Suprapubic skin (tissue), 4 donors: ENCODE results near the gene COL23A1. TPM values are rescaled to one million over a fixed set of nuclear protein-coding genes. Genes with fewer than 3 reads are reported as not detected.

Experiments used
- DNase-seq, 2 donors: peaks; one replicate each; pipeline ENCODE4 v3.0.0-alpha.2; 2019; ENCODE audit warnings: low spot score in 2 of 2
- H3K27ac ChIP-seq: fragments of 200-600 bp; sonication (generic); one replicate; pipeline ENCODE4 v1.5.1; 2019
- H3K27me3 ChIP-seq: fragments of 200-600 bp; sonication (generic); one replicate; pipeline ENCODE4 v1.5.1; 2019
- H3K36me3 ChIP-seq: fragments of 200-600 bp; sonication (generic); one replicate; pipeline ENCODE4 v1.5.1; 2019
- H3K4me1 ChIP-seq: fragments of 200-600 bp; sonication (generic); one replicate; pipeline ENCODE4 v1.5.1; 2019
- H3K4me3 ChIP-seq: fragments of 200-600 bp; sonication (generic); one replicate; pipeline ENCODE4 v1.5.1; 2019; ENCODE audit warnings: mild to moderate bottlenecking
- H3K9me3 ChIP-seq: fragments of 200-600 bp; sonication (generic); one replicate; pipeline ENCODE4 v1.5.1; 2019
- EP300 ChIP-seq: sonication (generic); formaldehyde crosslinking; IDR thresholded peaks from one replicate; pipeline ENCODE4 v1.6.1; 2017; ENCODE audit warnings: antibody characterized with exemption
- POLR2A ChIP-seq, 2 donors: fragments of 450-650 bp; IDR thresholded peaks; one replicate each; pipeline ENCODE4 v1.6.1; 2017; ENCODE audit warnings: antibody characterized with exemption in 2 of 2, mild to moderate bottlenecking in 2 of 2, moderate library complexity in 2 of 2
- POLR2AphosphoS5 ChIP-seq, 3 donors: sonication (generic); formaldehyde crosslinking; IDR thresholded peaks; one replicate each; pipeline ENCODE4 v1.6.1; 2017; ENCODE audit warnings: antibody characterized with exemption in 3 of 3
- WGBS: methylation state at CpG from one replicate; pipeline ENCODE4 v1.1.5; 2018; 5-methylcytosine and 5-hydroxymethylcytosine counted together
- total RNA-seq, 4 donors: library from RNA; depleted of rRNA; stranded (reverse); fragments of >200 nt; gene quantifications; one replicate each; pipeline ENCODE4 v1.1.0, GENCODE V29; 2016
- TF ChIP-seq, protein P1 (sequence below), 2 donors: fragments of 200-600 bp in 1 of 2; fragments of 450-650 bp in 1 of 2; sonication (generic) in 1 of 2; IDR thresholded peaks; one replicate each; pipeline ENCODE4 v1.5.1; 2016 to 2019; ENCODE audit warnings: antibody characterized with exemption in 2 of 2, mild to moderate bottlenecking in 1 of 2, moderate library complexity in 1 of 2

The COL23A1 gene
- total RNA-seq, 4 donors from 2014 or later: 1.6 to 4.4 (median 3.4) TPM

DNA sequence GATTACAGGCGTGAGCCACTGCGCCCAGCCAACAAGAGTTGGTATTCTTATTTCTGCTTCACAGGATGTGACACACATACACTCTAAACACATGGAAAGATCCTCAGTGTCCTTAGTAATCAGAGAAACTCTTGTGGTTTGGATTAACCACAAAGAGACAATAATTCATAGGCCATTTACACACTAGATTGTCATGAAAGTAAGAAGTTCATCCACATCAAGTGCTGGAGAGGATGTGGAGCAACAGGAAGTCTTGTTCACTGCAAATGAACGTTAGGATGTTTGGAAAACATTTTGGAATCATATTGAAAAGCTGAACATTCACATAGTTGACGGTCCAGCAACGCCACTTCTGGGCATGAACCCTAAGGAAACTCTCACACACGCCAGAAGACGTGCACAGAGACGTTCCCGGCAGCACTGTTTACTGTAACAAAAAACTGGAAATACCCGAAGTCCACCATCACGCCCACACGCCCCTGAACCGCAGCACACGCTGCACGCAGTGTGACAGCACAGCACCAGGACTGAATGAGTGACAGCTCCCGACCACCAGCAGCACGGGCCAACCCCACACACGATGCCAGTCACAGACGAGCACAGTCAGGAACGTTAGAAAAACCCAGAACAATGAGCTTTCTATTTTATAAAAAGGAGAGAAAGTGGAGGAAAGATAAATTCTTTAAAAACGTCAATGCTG, 87.6 kb downstream of the COL23A1 start:
- no peak overlapping the region for H3K27ac ChIP-seq
- H3K4me1 ChIP-seq: no peaks in the 10 kb centered on the region
- no peaks in the 10 kb centered on the region for H3K36me3 ChIP-seq
- 88% methylated on average over 21 of the region's 21 CpGs for WGBS
- TF ChIP-seq EP300 (no peak), POLR2A (IDR thresholded peaks at IDR 0.05) (no peak), POLR2AphosphoS5 (IDR thresholded peaks at IDR 0.05) (no peak)
- TF ChIP-seq, protein P1, sequence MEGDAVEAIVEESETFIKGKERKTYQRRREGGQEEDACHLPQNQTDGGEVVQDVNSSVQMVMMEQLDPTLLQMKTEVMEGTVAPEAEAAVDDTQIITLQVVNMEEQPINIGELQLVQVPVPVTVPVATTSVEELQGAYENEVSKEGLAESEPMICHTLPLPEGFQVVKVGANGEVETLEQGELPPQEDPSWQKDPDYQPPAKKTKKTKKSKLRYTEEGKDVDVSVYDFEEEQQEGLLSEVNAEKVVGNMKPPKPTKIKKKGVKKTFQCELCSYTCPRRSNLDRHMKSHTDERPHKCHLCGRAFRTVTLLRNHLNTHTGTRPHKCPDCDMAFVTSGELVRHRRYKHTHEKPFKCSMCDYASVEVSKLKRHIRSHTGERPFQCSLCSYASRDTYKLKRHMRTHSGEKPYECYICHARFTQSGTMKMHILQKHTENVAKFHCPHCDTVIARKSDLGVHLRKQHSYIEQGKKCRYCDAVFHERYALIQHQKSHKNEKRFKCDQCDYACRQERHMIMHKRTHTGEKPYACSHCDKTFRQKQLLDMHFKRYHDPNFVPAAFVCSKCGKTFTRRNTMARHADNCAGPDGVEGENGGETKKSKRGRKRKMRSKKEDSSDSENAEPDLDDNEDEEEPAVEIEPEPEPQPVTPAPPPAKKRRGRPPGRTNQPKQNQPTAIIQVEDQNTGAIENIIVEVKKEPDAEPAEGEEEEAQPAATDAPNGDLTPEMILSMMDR (IDR thresholded peaks at IDR 0.05): no peak
- no peaks in the 10 kb centered on the region for H3K9me3 ChIP-seq
- no peak overlapping the region for H3K4me3 ChIP-seq
- DNase-seq: no peak
- no peaks in the 10 kb centered on the region for H3K27me3 ChIP-seq

DNA sequence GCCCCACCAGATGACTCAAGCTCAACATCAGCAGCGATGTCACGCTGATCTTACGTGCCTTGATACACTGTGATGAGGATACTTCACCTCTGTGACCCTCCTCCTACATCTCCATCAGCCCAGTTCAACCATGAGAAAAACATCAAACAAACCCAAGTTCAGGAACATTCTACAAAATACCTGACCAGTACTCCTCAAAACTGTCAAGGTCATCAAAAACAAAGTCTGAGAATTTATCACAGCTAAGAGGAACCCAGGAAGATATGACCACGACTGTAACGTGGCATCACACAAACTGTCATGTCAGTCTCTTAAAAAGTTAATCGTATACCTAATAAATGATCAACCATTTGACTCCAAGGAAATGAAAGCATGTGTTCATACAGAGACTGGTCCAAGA, 90.8 kb downstream of the COL23A1 start:
- H3K4me1 ChIP-seq: no peaks in the 10 kb centered on the region
- 84% methylated on average over 6 of the region's 6 CpGs for WGBS
- no peak for DNase-seq
- no peak for TF ChIP-seq POLR2A (IDR thresholded peaks at IDR 0.05)
- TF ChIP-seq POLR2AphosphoS5 (IDR thresholded peaks at IDR 0.05): no peak
- TF ChIP-seq EP300: no peak
- TF ChIP-seq, protein P1 (IDR thresholded peaks at IDR 0.05): no peak
- H3K4me3 ChIP-seq: no peak overlapping the region
- no peaks in the 10 kb centered on the region for H3K9me3 ChIP-seq
- no peak overlapping the region for H3K27ac ChIP-seq
- no peaks in the 10 kb centered on the region for H3K36me3 ChIP-seq
- H3K27me3 ChIP-seq: no peaks in the 10 kb centered on the region

DNA sequence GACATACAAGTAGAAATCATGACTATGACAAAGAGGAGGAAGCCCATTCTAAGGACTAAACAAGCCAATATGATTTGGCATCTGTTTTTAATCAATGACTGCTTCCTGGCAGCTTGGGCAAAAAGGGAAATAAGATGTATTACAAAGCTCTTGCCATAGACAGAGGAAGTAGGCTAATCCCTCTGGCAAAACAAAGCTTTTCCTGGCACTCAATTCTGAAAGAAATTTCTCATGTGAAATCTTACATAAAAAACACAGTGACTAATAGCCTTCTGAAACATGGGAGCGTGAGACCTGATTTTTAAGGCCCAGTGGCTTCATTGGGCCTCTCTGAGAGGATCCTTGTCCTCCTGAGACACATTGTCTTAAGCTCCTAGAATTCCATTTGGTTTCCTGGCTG, 93.6 kb downstream of the COL23A1 start:
- Histone ChIP-seq H3K9me3 (no peaks in the 10 kb centered on the region), H3K4me3 (no peak overlapping the region), H3K27ac (no peak overlapping the region), H3K4me1 (no peaks in the 10 kb centered on the region), H3K36me3 (no peaks in the 10 kb centered on the region), H3K27me3 (no peaks in the 10 kb centered on the region)
- 56% methylated on average over 1 of the region's 1 CpG for WGBS
- no peak for TF ChIP-seq EP300
- TF ChIP-seq, protein P1 (IDR thresholded peaks at IDR 0.05): no peak
- TF ChIP-seq POLR2A (IDR thresholded peaks at IDR 0.05): no peak
- TF ChIP-seq POLR2AphosphoS5 (IDR thresholded peaks at IDR 0.05): no peak
- no peak for DNase-seq

DNA sequence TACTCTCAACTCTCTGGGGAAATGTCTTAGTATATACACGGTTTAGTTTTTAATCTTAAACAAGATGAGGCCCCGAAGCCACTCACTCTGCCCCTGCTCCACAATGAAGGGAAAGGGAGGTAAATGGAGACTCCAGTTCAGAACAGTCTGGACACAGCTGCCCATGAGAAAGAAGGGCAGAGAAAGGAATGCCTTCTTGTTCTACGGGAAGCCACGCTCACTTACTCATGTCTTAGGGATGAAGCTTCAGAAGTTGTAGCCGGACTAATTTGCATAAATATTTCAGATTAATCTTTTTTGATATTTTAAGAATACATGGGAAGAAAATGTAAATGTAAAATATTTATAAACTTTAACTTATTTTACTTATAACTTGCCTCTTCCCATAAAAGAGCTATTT, 94.0 kb downstream of the COL23A1 start:
- H3K9me3 ChIP-seq: no peaks in the 10 kb centered on the region
- H3K27ac ChIP-seq: no peak overlapping the region
- no peak overlapping the region for H3K4me3 ChIP-seq
- TF ChIP-seq, protein P1 (IDR thresholded peaks at IDR 0.05): no peak
- TF ChIP-seq EP300: no peak
- no peak for TF ChIP-seq POLR2A (IDR thresholded peaks at IDR 0.05)
- no peak for TF ChIP-seq POLR2AphosphoS5 (IDR thresholded peaks at IDR 0.05)
- 85% methylated on average over 5 of the region's 5 CpGs for WGBS
- no peaks in the 10 kb centered on the region for H3K36me3 ChIP-seq
- DNase-seq: no peak
- H3K27me3 ChIP-seq: no peaks in the 10 kb centered on the region
- no peaks in the 10 kb centered on the region for H3K4me1 ChIP-seq

DNA sequence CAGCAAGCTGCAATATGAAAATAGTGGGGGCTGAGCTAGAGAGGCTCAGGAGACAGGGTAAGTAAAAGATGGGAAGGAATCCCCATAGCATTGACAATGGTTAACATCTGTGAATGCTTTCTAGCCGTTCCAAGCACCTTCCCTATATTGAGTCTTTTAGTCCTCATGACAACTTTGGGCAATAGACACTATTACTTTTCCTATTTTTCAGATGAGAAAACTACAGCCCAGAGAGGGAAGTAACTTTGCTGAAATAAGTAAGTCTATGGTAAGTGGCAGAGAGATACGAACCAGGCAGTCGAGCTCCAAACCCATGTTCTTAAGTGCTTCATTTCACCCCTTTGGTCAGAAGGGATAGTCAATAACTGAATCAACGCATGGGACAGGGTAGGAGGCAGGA, 94.5 kb downstream of the COL23A1 start:
- no peak for DNase-seq
- TF ChIP-seq POLR2AphosphoS5 (IDR thresholded peaks at IDR 0.05) (no peak), POLR2A (IDR thresholded peaks at IDR 0.05) (no peak), EP300 (no peak)
- TF ChIP-seq, protein P1 (IDR thresholded peaks at IDR 0.05): no peak
- Histone ChIP-seq H3K4me1 (no peaks in the 10 kb centered on the region), H3K27me3 (no peaks in the 10 kb centered on the region), H3K9me3 (no peaks in the 10 kb centered on the region), H3K27ac (no peak overlapping the region), H3K36me3 (no peaks in the 10 kb centered on the region), H3K4me3 (no peak overlapping the region)
- 85% methylated on average over 4 of the region's 4 CpGs for WGBS
